ENCODE data around the gene TRRAP.
"Not testable (repeated sequence)": the region's sequence is repeated elsewhere in the genome, so short reads cannot be mapped to it uniquely, and the experiment has no call there.

Gene TRRAP

GRCh38 chr7:98878365-98879197 is at the start of gene TRRAP:
Gene TRRAP (plus strand): TSS chr7:98878532. CDS start chr7:98881151, 2,619 bp downstream.
- FAIRE-seq, result no peak

- no peak for FAIRE-seq
Measured at GRCh38 chr7:98830972-98831548, 47.3 kb upstream of the TRRAP start.

GRCh38 chr7:98831641-98832221 is 46.6 kb upstream of the TRRAP start:
- no peak for FAIRE-seq

GRCh38 chr7:98833022-98833421 is 45.3 kb upstream of the TRRAP start:
- FAIRE-seq, result no peak

GRCh38 chr7:98834949-98835348 is 43.4 kb upstream of the TRRAP start:
- FAIRE-seq, result no peak

- FAIRE-seq, result no peak
Measured at GRCh38 chr7:98836811-98837629, 41.3 kb upstream of the TRRAP start.

GRCh38 chr7:98837630-98837972 is 40.7 kb upstream of the TRRAP start:
- FAIRE-seq, result no peak

- no peak for FAIRE-seq
Measured at GRCh38 chr7:98840096-98840495, 38.2 kb upstream of the TRRAP start.

GRCh38 chr7:98840722-98841121 is 37.6 kb upstream of the TRRAP start:
- no peak for FAIRE-seq

- no peak for FAIRE-seq
Measured at GRCh38 chr7:98841179-98841997, 36.9 kb upstream of the TRRAP start.

- FAIRE-seq, result not testable (repeated sequence)
Measured at GRCh38 chr7:98842552-98842951, 35.8 kb upstream of the TRRAP start.

- no peak for FAIRE-seq
Measured at GRCh38 chr7:98848918-98849317, 29.4 kb upstream of the TRRAP start.

GRCh38 chr7:98852826-98853225 is 25.5 kb upstream of the TRRAP start:
- no peak for FAIRE-seq

- FAIRE-seq, result no peak
Measured at GRCh38 chr7:98855610-98856422, 22.5 kb upstream of the TRRAP start.

GRCh38 chr7:98860071-98860470 is 18.3 kb upstream of the TRRAP start:
- no peak for FAIRE-seq

- FAIRE-seq, result no peak
Measured at GRCh38 chr7:98862203-98862602, 16.1 kb upstream of the TRRAP start.

- FAIRE-seq, result no peak
Measured at GRCh38 chr7:98862716-98863420, 15.5 kb upstream of the TRRAP start.

- no peak for FAIRE-seq
Measured at GRCh38 chr7:98863601-98864000, 14.7 kb upstream of the TRRAP start.

GRCh38 chr7:98864731-98865453 is 13.4 kb upstream of the TRRAP start:
- no peak for FAIRE-seq

- no peak for FAIRE-seq
Measured at GRCh38 chr7:98866351-98866750, 12.0 kb upstream of the TRRAP start.
